Fibroblast of skin of left biceps (primary cell): Measurements from ENCODE around the gene ANKRD13B.

Source experiments
- DNase-seq, 2 experiments: peaks; one replicate each; pipeline ENCODE4 v3.0.0-alpha.2; 2013; ENCODE audit warnings: low read depth in 2 of 2

ANKRD13B gene

DNA sequence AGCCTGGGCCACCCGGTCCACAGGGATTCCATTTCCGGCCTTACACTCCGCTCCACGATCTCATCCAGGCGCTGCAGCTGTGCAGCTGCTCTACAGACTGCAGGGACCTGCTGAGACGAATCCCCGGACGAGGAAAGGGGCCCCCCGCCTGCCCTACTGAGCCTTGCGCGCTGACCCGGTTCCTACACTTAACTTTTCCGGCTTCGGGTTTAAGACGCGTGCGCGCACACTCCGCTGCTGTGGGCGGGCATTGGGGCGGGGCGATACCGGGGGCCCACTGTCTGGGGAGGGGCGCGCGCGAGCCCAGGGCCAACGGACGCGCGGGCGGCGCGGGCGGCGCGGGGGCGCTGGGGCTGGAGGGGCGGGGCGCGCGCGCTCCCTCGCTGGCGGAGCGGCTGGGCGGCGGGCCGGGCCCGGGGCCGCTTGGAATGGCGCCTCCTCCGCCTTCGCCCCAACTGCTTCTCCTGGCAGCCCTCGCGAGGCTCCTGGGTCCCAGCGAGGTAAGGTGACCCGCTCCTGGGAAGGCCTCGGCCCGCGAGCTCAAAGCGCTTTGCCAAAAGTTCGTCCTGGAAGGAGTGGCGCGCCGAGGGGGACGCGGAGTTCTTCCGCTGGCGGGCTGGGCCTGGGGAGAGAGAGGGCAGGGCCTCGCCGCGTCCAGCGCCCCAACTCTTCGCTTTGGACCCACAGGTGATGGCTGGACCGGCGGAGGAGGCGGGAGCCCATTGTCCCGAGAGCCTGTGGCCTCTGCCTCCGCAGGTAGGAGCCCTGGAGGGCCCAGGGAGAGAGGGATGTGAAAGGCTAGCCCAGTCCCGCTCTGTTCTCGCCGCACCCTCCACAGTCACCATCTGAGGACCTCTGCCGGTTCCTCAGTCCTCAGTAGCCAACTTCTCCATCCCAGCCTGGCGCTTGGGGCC is 24.3 kb upstream of the ANKRD13B start, which contains the start of gene TP53I13:
Gene TP53I13, plus strand, starts transcription at position 371 of the 914 bp plus-strand sequence. Its CDS starts 58 bp downstream, at position 429.
- DNase-seq, result peak; percentile 52 to 62

DNA sequence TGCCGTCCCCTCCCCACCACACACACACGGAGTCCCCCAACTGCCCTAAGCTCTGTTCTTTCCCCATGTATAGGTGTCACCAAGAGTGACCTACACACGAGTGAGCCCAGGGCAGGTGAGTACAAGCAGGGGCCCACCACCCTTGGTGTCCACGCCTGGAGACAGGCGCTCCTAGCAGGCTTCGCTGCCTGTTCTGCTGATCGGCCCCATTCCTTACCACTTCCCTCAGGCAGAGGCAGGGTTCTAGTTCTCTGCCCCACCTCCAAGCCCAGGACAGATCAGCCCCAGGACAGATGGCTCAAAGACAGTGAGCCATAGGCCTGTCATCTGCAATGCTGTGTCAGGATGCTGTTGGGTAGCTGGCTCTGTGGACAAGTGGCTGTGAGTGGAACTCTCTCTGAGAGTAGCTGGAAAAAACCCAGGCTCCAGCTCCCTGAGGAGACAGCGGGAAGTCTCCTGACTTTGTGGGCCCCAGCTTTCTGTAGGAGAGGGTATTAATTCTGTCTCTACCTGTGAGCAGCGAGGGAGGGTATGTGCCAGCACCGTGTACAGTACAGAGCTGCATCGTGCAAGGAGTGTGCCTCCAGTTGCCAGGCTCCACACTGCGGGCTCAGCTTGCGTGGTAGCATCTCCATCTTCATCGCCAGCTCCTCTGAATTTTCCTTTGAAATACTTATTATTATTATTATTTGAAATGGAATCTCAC is 23.5 kb upstream of the ANKRD13B start:
- no peak for DNase-seq

DNA sequence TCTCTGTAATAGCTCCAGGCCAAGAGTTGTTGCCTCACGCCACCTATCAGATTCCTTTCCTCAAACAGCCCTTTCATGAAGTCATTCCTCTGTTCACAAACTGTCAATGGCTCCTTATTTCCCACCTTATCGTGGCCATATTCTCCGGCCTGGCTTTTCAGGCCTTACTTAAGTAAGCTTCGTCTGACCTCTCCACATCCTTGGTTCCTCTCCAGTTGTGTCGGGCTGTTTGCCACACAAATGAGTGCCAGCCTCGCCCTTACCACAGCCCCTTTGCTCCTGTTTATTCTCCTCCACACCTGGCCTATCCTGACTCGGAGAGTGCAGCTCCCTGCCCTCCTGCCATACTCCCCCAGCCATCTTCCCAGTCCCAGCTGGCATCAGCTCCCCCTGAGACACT is 22.4 kb upstream of the ANKRD13B start:
- no peak for DNase-seq

DNA sequence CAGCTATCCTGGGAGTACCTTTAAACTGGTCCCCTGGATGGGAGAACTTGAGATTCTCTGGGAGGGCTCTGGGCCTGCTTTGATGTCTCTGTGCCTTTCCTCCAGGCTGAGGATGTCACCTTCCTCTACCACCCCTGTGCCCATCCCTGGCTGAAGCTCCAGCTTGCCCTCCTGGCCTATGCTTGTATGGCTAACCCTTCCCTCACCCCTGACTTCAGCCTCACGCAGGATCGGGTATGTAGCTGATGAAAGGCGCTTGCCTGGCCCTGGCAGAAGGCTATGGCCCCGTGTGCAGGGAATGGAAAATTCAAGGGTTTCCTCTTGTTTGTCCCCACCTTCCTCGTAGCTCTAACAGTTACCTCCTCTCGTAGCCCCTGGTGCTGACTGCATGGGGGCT is 21.4 kb upstream of the ANKRD13B start:
- no peak for DNase-seq

DNA sequence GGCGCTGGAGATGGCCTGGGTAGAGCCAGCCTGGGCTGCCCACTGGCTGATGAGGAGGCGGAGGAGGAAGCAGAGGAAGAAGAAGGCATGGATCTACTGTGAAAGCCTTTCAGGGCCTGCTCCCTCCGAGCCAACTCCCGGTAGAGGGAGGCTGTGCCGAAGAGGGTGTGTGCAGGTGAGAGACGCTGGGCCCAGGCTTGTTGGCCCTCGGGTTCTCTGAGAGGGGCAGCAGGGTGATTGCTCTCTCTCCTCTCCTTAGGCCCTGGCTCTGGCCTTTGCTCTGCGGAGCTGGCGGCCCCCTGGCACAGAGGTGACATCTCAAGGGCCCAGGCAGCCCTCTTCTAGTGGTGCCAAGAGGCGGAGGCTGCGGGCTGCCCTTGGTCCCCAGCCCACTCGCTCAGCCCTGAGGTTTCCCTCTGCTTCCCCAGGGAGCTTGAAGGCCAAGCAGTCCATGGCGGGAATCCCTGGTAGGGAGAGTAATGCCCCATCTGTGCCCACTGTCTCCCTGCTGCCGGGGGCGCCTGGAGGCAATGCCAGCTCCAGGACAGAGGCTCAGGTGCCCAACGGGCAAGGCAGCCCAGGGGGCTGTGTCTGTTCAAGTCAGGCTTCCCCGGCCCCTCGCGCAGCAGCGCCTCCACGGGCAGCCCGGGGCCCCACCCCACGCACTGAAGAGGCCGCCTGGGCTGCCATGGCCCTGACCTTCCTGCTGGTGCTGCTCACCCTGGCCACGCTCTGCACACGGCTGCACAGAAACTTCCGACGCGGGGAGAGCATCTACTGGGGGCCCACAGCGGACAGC is 20.9 kb upstream of the ANKRD13B start:
- DNase-seq, result no peak

DNA sequence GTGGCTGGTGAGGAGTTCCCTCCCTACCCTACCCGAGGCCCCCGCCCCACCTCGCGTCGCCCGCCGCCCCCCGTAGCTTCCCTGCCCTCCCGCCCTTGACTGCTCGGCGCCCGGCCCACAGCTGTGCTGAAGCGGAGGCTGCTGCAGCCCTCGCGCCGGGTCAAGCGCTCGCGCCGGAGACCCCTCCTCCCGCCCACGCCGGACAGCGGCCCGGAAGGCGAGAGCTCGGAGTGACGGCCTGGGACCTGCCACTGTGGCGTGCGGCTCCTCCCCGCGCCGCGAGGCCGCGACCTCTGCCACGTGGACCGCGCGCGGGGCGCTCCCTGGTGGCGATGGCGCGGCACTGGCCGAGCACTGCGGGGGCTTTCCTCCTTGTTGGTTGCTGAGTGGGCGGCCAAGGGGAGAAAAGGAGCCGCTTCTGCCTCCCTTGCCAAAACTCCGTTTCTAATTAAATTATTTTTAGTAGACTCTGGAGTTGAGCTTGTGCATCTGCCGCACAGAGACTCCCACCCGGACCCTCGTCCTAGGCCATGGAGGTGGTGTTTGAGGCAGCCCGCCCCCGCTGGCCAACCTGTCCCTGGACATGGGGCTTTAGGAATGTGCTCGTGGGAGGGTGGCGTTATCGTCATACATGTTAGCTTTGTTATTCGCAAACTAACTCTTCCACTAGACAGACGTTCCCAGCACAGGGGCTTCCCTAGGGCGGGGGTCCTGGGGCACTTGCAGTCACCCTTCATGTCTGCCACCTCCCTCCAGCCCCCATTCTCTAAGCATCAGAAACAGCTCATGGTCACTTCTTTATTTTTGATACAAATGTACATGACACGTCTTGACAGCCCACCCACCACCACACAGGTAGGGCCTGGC is 20.0 kb upstream of the ANKRD13B start:
- DNase-seq, result no peak

DNA sequence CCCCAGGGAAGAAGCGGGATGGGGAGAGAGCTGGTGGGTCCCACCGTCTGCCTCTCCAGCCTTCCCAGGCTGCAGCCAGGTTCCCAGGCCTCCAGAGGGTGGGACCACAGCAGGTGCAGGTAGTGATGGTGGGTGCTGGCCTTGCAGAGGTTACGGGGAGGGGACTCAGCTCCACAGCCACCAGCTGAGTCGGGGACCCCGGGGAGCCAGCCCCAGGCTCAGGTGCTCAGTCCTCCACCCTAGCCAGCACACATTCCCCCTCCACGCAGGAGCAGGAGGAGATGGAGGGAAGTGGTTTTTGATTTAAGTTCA is 19.4 kb upstream of the ANKRD13B start:
- DNase-seq, result no peak

DNA sequence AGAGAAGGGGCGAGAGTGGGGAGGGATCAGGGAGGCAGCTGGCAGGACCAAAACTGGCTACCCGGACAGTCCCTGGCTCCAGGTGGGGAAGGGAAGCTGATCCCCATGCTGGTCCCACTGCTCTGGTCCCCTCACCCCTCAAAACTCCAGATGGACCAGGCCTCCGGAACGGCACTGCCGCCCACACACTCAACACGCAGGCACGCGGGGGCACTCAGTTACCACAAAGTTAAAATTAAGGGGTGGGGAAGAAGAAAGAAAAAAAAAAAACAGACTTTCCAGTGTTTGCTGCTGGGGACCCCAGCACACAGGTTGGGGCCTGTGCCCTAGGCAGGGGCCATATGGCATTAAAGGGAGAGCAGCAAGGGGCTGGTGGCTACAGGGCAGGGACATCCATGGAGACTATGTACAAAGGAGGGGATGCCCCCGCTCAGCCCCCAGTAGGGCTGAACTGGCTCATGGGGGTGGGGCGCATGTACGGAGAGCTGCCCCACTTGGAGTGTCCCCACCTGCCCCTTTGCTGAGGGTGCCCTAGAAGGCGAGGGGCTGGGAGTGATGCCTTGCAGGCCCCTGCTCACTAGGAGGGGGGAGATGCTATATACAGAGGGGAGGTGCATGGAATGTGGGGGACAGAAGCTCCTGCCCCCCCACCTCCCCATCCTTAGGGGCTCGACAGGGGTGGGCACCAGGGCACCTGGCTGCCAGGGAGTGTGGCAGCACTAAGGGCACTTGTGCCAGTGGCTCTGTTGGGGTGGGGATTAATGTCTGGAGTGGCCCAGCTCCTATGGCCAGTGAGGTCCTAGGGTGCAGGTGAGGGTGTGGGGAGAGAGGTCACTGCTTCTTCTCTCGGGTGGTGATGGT is 18.8 kb upstream of the ANKRD13B start:
- no peak for DNase-seq

DNA sequence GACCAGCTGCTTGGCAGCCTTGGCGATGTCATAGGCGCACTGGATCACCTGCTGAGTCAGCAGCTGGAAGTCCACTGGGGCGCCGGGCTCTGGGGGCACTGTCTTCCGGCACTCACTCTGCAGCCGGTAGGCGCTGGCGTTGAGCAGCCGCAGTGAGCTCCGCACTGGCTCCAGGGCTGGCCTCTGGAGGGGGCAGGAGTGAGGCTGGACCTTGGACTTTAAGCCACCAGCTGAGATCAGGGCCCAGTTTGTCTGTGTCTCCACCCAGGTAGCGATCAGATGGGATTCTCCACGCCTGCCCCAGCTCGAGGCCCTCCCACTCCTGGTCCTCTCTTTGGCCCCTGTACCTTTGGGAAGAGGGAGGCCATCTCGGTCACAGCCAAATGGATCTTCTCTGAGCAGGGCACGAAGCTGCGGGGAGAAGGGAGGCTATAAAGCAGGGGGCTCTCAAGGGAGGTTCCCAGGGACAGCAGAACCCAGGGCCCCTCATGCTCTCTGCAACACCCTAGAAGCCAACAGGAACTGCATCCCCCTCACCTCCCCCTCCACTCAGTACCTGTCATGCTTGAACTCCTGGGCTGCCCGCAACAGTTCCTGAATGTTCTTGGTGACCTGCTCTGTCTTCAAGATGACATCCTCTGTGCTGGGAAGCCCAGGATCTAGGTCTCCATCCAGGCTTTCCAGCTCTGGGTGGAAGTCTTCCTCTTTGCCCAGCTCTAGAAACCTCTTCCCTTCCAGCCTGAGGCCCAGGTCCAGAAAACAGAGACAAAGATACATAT is 18.0 kb upstream of the ANKRD13B start:
- no peak for DNase-seq

DNA sequence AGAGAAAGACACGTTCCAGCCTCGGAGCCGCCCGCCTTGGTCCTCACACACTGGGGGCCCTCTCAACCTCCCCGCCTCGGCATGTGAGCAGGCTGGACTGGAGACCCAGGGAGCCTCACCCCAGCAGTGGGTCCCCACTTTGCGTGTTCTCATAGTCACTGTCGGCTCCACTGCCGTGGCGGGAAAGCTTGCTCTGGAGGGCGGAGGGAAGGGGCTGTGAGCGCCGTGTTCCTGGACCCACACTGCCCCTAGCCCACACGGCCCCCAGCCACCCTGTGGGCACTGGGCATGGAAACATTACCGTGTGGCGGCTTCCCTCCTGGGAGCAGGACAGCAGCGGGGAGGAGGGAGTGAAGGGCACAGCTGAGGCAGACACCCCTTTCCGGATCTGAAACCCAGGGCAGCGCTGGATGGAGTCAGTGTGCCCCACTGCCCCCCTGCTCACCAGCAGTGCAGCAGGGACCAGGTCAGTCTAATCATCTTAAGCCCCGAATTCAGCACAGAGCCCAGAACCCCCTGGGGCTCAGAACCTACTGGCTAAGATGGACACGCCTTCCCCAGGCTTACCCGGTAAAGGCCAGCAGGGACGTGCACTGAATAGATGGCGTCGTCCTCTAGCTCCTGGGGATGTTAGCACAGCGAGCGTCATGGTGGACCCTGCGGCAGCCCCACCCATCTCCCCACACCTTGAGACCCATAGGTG is 17.3 kb upstream of the ANKRD13B start:
- DNase-seq, result no peak

DNA sequence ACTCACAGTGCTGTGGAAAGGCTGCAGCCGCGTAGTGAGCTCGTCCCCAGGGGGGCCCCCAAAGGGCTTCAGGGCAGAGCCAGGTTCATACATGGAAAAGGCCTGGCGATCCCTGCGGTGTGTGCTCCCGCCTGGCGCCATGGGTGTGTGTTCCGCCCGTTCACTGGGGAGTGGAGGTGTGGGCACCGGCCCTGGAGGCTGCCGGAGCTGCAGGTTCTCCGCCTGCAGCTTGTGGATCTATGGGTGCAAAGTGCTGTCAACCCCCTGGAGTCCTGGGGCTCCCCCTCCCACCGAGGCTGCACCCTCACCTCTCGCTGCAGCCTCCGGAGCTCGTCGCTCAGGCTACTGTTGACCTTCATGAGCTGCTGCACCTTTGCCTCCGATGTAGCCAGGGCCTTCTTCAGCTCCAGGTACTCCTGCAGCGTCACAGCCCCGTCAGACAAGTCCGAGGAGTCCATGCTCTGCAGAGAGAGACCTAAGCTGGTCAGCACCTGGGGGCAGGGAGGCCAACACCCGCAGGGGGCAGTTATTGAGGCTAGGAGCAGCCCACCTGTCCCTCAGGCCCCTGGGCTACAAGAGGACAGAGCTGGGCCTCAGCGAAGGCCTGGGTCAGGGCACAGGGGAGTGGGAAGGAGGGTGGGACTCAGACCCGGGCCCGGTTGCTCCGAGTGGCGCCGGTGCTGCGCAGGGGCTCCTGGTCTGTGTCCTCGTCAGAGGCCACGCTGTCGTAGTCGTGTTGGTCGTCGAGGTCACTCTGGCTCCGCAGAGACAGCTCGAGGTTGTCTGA is 16.5 kb upstream of the ANKRD13B start:
- no peak for DNase-seq

DNA sequence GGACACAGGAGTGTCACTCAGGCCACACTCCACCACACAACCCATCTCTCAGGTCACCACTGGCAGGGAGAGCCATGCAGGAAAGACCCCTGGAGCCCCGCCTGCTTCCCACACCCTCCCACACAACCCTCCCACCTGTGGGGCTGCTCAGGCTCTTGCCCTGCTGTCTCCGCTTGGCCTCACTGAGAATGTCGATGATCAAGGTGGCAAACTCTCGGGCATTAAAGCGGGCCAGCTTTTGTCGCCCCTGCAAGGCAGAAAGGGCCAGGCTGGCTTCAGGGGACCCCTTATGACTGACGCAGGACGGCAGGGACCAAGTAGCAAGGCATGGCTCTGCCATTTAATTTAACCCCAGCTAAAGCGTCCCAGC is 15.9 kb upstream of the ANKRD13B start:
- no peak for DNase-seq

DNA sequence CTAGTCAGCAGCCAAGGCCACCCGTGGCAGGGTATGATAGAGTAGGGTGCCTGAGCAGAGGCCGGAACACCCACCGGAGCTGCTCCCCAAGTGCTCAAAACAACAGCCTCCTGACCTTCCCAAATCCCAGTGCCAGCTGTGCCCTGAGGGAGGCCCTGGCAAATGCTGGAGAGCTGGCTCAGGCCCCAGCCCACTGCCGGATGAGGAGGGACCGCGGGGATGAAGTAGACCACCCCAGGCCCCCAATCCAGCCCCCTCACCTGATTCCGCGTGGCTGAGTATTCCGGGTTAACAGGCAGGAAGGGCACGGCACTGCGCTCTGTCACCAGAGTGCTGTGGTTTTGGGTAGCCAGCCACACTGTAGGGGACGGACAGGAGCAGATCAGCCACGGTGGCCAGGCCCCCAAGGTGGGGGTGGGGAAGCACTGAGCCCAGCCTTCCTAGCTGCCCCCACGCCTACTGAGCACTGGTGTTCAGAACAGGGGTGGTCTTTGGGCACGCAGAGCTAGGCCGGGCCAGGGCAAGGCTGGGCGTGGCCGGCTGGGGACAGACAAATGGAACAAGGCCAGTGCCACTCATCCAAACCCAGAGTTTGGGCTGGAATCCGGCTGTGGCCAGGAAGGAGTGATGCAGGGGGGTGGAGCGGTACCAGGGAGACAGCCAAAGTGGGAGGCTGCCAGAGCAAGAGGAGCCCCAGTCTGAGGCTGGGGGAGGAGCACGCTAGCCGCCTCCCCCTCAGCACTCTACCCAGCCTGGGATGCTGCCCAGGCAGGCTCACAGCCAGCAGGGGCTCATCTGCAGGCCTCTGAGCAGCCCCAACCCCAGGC is 15.3 kb upstream of the ANKRD13B start:
- DNase-seq, result no peak

DNA sequence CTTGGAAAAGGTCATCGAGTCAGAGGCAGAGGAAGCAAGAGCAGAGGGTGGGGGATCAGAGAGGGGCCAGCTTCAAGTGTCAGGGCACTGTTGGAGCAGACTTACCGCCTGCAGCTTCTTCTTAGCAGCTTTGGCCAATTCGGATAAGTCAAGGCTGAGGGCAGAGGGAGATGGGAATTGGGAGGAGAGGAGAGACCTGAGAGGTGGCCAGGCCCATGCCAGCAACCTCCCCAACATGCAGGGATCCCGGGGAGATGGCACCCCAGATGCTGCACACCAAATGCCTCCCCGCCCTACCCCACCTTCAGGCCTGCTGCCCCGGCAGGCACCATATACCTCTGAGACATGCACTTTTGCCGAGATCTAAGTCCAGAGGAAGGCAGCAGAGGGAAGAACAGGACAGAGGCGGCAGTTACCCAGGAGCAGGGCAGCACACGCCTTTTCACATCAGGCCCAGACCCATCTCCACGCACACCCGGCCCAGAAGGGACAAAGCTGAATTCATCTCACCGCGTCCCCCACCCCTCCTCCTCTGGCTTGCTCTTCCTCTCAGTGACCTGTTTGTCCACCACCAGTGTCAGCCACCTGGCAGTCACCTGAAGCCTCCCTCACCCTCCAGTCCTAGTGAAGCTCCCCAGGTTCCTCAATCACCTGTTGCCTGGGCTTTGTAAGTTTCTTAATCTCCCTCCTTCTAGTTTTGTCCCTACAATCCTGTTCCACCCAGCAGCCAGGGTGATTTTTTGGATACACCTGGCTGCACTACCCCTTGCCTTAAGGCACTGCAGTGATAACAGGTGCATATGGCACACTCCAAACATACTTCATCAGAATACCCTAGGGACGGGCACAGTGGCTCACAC is 14.1 kb upstream of the ANKRD13B start:
- no peak for DNase-seq

DNA sequence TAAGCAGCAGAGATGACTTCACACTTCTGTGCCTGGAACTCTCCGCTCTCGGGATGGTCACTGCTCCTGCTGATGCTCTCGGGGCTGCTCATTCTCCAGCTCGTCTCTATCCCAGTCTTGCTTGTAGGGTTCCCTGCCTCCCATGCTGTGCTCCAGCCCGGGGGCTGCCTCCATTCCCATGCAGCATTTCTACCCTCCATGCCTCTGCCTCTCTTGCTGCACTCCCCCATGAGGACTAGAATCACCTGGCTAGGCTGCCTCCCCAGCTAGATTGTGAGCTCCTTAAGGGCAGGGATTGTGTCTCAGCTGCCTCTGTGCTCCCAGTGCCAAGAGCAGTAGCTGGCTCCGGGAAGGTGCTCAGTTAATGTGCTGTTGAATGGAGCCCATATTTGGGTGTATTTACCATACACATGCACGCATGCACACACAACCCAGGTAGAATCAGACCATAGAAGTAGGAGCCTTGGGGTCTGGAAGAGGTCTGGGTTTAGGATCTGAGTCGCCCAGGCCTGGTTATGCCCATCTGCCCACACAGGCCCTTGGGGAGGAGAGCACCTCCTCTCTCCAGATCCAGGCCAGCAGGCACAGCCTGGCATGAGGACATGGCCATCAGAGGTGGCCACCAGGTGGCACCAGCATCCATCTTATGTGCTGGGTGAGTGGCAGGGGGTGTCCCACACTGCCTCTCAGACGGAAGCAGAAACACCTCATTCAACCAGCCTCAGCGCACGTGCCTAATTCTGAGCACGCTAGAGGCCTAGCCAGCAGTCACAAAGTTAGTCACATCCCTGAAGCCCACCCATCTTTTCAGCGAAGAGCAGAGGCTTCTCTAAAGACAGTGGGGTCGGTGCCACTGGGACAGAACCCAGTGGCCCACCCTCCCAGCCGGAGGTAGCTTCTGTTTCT is 12.8 kb upstream of the ANKRD13B start:
- DNase-seq, result no peak
